NB4 (cell line): ENCODE data around the gene SMIM35.
A peak's percentile ranks its signal among the peaks of the same experiment; 100 is the strongest.
"Not testable (repeated sequence)": the region's sequence is repeated elsewhere in the genome, so short reads cannot be mapped to it uniquely, and the experiment has no call there.

Source experiments
- DNase-seq: peaks from one replicate; pipeline ENCODE4 v3.0.0; 2010; ENCODE audit warnings: low read depth
- H3K4me3 ChIP-seq: one replicate; pipeline ENCODE4 v1.5.1; 2011; ENCODE audit warnings: mild to moderate bottlenecking, low read depth, low read length, moderate library complexity
- MAX ChIP-seq: IDR thresholded peaks from 2 replicates; pipeline ENCODE4 v1.6.1; 2011; ENCODE audit warnings: low read depth, low read length
- MYC ChIP-seq: IDR thresholded peaks from 2 replicates; pipeline ENCODE4 v1.6.1; 2011; ENCODE audit warnings: low read depth, low read length
- POLR2A ChIP-seq: IDR thresholded peaks from 2 replicates; pipeline ENCODE4 v1.6.1; 2011; ENCODE audit warnings: mild to moderate bottlenecking; ENCODE audit not compliant: insufficient read length; ENCODE audit errors: extremely low read depth
- TF ChIP-seq, protein P1 (sequence below): IDR thresholded peaks from one replicate; pipeline ENCODE4 v1.5.1; 2012; ENCODE audit warnings: low read depth, low read length

The SMIM35 gene

GRCh38 chr11:118009864-118010737 lies 76.7 kb downstream of the SMIM35 start:
- H3K4me3 ChIP-seq, result no peak overlapping the region
- DNase-seq, result no peak
- TF ChIP-seq MYC (no peak), MAX (no peak), POLR2A (no peak)
- TF ChIP-seq, protein P1, sequence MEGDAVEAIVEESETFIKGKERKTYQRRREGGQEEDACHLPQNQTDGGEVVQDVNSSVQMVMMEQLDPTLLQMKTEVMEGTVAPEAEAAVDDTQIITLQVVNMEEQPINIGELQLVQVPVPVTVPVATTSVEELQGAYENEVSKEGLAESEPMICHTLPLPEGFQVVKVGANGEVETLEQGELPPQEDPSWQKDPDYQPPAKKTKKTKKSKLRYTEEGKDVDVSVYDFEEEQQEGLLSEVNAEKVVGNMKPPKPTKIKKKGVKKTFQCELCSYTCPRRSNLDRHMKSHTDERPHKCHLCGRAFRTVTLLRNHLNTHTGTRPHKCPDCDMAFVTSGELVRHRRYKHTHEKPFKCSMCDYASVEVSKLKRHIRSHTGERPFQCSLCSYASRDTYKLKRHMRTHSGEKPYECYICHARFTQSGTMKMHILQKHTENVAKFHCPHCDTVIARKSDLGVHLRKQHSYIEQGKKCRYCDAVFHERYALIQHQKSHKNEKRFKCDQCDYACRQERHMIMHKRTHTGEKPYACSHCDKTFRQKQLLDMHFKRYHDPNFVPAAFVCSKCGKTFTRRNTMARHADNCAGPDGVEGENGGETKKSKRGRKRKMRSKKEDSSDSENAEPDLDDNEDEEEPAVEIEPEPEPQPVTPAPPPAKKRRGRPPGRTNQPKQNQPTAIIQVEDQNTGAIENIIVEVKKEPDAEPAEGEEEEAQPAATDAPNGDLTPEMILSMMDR, result no peak

- no peak overlapping the region for H3K4me3 ChIP-seq
- TF ChIP-seq MYC, result no peak
- no peak for TF ChIP-seq POLR2A
- no peak for TF ChIP-seq MAX
- TF ChIP-seq, protein P1, result no peak
- DNase-seq, result peak; percentile 71
Observed at GRCh38 chr11:118008271-118008911, 78.4 kb downstream of the SMIM35 start.

- peak; percentile 47 for DNase-seq
- not testable (repeated sequence) for H3K4me3 ChIP-seq
Observed at GRCh38 chr11:118007563-118008270, 79.0 kb downstream of the SMIM35 start.

GRCh38 chr11:118007040-118007439 lies 79.7 kb downstream of the SMIM35 start:
- DNase-seq, result no peak
- H3K4me3 ChIP-seq, result no peak overlapping the region
- TF ChIP-seq, protein P1, result no peak
- TF ChIP-seq POLR2A (no peak), MAX (no peak), MYC (no peak)

DNA sequence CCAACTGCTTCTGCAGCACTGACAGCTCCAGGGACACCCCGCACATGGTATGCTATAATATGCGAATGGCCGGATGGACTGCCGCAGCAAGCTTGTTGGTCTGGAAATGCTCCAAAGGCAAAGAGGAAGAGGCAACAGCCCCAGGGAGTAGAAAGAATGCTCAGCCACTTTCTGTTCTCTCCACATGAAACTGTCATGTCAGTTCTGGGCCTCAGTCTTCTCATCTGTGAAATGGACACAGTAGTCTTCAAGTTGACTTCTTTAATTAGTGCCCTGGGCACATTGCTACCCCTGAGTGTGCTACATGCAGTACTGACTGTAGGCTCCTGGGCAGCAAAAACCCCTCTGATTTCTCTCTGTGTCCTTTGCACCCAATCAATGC lies 80.6 kb downstream of the SMIM35 start:
- DNase-seq, result no peak
- TF ChIP-seq POLR2A (no peak), MAX (no peak), MYC (no peak)
- TF ChIP-seq, protein P1, result no peak
- H3K4me3 ChIP-seq, result no peak overlapping the region
